GM19035 (cell line): Measurements from ENCODE around the gene RHOT2.

Experiments used
- ATAC-seq: cut with Tn5 transposase; IDR thresholded peaks from one replicate; pipeline ENCODE4 v1.9.1; 2021; ENCODE audit not compliant: unreplicated experiment

Gene RHOT2

DNA sequence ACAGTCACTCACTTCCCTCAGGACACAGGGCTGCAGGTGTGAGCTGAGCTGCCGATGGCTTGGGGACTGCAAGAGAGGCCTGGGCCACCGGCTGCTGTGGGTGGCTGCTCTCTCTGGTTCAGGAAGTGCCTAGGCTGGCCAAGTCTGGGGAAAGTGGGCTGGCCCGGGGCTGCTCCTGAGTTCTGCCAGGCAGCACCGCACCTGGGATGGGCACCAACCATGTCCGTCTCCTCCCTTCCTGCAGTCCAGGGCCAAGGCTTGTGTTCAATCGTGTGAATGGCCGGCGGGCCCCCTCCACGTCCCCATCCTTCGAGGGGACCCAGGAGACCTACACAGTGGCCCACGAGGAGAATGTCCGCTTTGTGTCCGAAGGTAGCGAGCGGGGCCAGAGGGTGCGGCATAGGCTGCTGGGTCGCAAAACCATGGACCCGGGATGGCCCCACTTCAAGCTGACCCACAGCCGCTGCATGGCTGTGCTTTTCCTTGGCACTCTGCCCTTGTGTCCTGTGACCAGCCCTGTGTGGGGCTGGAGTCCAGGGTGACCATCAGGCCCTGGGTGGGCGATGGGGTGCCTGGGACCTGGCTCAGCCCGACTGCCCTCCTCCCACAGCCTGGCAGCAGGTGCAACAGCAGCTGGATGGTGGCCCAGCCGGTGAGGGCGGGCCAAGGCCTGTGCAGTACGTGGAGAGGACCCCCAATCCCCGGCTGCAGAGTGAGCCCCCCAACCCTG, 20.6 kb upstream of the RHOT2 start:
- no peak for ATAC-seq

DNA sequence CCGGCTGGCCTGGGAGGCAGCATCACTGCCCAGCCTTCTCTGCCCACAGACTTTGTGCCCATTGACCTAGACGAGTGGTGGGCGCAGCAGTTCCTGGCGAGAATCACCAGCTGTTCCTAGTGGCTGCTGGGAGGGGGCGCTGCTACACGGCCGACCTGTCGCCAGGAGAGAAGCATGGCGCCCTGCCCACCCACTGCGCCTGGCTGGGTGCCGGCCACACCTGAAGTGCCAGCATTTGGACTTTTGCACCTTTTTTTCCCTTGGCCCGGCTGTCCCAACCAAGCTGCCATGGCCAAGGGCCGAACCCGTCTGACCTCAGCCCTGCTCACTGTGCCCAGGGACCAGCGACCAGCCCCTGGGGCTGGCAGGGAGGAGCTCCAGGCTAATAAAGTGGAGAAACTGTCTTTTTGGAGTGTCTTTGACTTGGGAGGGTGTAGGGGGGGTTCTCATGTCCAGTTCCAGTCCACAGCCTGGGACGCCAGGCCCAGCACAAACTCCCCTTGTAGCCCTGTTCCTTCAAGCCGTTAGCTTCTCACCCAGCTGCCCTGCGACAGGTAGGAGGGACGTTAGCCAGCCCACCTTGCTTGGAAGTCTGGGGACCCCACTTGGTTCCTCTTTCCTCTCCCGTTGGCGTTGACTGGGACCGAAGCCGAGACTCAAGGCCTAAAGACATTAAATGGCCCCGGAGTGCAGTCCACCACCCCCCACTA, 19.7 kb upstream of the RHOT2 start:
- ATAC-seq: no peak

- peak; percentile 78 for ATAC-seq
Measured at GRCh38 chr16:648781-649589, 18.9 kb upstream of the RHOT2 start, which contains the start of gene WDR90. Gene WDR90, plus strand, starts transcription at chr16:649365. Its CDS starts 52 bp downstream, at chr16:649417.

- ATAC-seq: peak; percentile 12
Measured at GRCh38 chr16:649631-650030, 18.3 kb upstream of the RHOT2 start.

DNA sequence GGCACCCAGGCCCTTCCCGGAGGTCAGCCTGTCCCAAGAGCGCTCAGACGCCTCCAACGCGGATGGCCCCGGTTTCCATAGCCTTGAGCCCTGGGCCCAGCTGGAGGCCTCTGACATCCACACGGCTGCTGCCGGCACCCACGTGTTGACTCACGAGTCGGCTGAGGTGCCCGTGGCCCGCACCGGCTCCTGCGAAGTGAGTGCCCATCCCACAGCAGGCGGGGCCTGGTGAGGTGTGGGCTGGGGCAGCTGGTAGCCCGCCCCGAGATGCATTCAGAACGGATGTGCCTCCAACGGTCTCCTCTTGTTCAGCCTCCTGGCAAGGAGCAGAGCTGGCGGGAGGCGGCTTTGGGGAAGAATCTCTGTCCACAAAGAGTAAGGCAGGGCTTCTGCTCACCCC, 16.1 kb upstream of the RHOT2 start:
- no peak for ATAC-seq

DNA sequence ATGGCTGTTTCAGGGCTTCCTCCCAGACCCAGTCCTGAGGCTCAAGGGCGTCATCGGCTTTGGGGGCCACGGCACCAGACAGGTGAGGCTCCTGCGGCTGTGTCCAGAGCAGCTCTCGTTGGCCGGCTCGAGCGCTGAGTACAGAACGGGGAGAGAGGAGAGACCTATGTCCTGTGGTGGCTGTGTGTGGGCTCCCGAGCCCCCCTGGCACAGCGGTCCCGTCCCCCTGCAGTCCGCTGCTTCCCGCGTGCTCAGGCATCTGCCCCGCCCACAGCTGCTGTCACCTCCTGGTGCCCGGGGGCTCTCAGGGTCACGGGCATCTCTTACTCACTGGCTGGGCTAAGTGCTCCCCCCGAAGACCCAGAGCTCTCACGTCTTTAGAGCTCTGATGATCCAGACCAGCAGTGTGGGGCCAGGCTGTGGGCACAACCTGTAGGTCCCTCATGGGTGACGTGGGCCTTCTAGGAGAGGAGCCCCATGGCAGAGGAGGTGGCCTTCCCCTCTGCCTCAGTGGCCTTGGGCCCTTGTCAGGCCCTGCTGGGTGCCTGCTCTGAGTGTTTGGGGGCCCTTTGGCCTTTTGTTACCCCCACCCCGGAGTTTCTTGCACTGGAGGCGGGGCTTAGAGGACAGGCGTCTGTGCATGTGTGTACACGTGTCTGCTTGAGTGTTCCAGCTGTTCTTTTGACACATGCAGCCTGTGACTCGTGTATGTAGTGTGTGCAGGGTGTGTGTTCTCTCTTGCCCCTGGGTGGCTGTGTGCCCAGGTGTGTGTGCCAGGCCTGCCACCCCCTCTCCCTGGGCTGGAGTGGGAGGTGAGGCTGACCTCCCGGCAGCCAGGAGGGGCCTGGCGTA, 15.3 kb upstream of the RHOT2 start:
- ATAC-seq: no peak

- ATAC-seq: no peak
Measured at GRCh38 chr16:654034-654433, 13.9 kb upstream of the RHOT2 start.

GRCh38 chr16:657487-657886, 10.4 kb upstream of the RHOT2 start:
- no peak for ATAC-seq

- ATAC-seq: no peak
Measured at GRCh38 chr16:658679-659571, 9.0 kb upstream of the RHOT2 start.

- no peak for ATAC-seq
Measured at GRCh38 chr16:659618-660017, 8.3 kb upstream of the RHOT2 start.

DNA sequence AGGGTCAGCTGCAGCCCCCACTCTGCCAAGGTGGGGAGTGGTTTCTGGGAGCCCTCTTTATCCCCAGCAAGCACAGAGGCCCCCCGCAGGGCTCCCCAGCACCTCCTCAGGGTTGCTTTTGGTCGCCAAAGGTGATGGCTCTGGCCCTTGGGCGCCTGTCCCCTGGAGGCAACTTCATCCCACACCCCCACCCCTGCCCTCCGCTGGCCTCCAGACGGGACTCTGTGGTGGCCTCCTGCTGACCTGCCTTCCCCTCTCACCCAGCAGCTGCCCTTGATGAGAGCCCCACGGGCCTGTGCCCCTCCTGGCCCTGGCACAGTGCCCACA, 7.8 kb upstream of the RHOT2 start:
- ATAC-seq: no peak

DNA sequence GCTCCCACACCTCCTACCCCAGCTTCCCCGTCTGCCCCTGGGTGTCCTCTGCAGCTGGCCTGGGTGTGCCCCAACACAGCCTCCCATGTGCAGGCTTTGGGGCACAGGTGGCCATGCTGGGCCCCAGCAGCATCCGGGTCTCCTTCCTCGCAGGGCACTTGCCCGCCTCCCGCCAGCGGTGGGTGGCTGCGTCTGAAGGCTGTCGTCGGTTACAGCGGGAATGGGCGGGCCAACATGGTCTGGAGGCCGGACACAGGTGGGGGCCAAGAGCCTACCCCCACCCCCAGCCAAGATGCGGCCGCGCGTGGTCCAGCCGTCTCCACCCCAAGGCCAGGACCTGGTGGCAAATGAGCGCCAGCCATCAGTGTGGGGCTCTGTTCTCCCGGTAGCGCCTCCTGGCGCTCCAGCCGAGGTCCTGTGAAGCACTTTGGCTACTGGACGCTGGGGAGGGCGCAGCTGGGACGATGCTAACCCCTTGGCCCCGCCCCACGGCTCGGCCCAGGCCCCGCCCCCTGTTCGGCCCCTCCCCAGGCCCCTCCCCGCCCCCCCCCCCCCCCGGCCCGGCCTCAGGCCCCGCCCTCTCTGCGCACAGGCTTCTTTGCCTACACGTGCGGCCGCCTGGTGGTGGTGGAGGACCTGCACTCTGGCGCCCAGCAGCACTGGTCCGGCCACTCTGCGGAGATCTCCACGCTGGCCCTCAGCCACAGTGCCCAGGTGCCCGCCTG, 7.3 kb upstream of the RHOT2 start:
- ATAC-seq: peak; percentile 52

- peak; percentile 21 for ATAC-seq
Measured at GRCh38 chr16:661184-661821, 6.6 kb upstream of the RHOT2 start.

DNA sequence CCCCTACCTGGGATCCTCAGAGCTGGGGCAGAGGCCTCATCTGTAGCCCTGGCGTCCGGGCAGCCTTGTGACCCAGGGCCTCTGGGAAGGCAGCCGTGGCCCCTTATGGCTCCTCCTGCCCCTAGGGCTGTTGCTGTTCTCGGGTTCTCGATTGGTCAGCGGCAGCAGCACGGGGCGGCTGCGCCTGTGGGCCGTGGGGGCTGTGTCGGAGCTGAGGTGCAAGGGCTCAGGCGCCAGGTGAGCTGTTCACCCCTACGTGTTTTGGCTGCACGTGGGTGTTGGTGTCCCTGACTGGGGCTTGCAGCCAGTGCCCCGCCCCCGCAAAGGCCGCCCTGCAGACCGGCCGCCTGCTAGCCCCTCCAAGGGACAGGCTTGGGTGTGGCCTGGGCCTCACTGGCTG, 5.8 kb upstream of the RHOT2 start:
- ATAC-seq: no peak

DNA sequence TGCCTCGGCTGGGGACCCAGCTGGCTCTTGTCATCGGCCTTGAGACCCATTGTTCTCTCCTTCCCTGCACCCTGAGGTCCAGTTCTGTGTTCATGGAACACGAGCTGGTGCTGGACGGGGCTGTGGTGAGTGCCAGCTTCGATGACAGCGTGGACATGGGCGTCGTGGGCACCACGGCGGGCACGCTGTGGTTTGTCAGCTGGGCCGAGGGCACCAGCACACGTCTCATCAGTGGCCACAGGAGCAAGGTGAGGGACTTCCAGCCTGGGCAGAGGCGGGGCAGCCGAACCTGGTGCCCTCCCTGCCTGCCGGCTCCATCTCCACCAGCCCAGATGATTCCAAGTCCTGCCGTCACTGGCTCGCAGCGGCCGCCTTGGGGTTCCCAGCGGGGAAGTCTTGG, 5.3 kb upstream of the RHOT2 start:
- ATAC-seq: no peak

DNA sequence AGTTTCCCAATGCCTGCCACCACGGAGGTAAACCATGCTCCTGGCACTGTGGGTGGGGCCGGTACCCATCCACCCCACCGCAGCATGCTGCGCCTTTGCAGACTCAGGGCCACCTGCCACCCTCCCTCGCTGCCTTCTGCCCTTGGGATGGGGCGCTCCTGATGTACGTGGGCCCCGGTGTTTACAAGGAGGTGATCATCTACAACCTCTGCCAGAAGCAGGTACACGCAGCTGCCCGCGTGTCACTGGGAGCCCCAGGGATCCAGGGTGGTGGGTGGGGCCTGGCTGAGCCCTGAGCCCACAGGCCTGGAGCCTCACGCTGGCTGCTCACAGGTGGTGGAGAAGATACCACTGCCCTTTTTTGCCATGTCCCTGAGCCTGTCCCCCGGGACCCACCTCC, 1.4 kb upstream of the RHOT2 start:
- no peak for ATAC-seq

GRCh38 chr16:667113-667779, 686 bp upstream of the RHOT2 start:
- ATAC-seq: no peak

DNA sequence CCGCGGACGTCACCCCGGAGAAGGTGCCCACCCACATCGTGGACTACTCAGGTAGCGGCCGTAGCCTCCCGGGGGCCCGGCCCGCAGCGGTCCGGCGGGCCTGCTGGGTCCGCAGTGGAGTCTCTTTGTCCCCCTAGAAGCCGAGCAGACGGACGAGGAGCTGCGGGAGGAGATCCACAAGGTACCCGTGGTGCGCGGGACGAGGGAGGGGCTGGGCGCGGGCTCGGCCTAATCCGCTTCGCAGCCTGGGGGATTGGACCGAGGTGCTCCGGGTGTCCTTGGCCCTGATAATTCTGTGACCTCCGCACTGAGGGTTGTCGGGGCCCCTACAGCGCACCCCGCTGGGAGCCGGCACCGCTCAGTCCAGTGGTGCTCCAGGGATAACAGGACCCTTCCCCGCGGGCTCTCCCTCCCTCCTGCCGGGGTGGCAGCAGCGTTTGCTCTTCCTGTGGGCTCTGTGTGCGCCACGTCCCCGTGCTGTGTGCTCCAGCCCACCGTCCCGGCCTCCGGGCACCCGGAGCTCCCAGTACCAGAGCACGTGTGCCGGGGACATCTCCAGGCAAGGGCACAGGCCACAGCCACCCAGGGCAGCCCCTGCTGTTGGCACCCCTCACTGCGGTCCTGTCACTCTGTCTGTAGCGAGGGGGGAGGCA, 713 bp downstream of the RHOT2 start:
- peak; percentile 7 for ATAC-seq
